ENCODE measurements around the gene PCF11. TPM values are rescaled to one million over a fixed set of nuclear protein-coding genes. Genes with fewer than 3 reads are reported as not detected.

PCF11 gene
- total and polyA plus RNA-seq, 2 experiments from 2014 or later = 15.2 to 60.4 TPM

- Histone ChIP-seq H3K27ac (no peak overlapping the region), H4K20me1 (ENCODE audit: insufficient read depth, poor library complexity, severe bottlenecking) (no peaks in the 10 kb centered on the region), H2AFZ (no peak overlapping the region), H3K4me2 (no peak overlapping the region), H3K27me3 (no peaks in the 10 kb centered on the region), H3K9me2 (replicated peaks; ENCODE audit: insufficient read depth) (no peaks in the 10 kb centered on the region), H3K79me2 (no peaks in the 10 kb centered on the region), H3K36me3 (replicated peaks; ENCODE audit: insufficient read depth, low read depth) (no peaks in the 10 kb centered on the region), H3K9me3 (ENCODE audit: low read depth) (no peaks in the 10 kb centered on the region), H3K4me3 (no peak overlapping the region), H3K4me1 (ENCODE audit: insufficient read depth) (no peaks in the 10 kb centered on the region)
- no peak for DNase-seq (ENCODE audit: low spot score)
- no peak for TF ChIP-seq CTCF (IDR thresholded peaks at IDR 0.05; ENCODE audit: poor library complexity)
- no peak for TF ChIP-seq EZH2phosphoT487 (IDR thresholded peaks at IDR 0.05; ENCODE audit: low read depth, severe bottlenecking, unreplicated experiment)
- WGBS (ENCODE audit: low lambda C conversion rate, missing lambda C conversion rate) = 87% methylated on average over 10 of the region's 10 CpGs
These were observed 63.3 kb downstream of the PCF11 start for GRCh38 chr11:83220260-83220659.

- Histone ChIP-seq H2AFZ (no peak overlapping the region), H3K27ac (no peak overlapping the region), H3K36me3 (replicated peaks; ENCODE audit: insufficient read depth, low read depth) (no peaks in the 10 kb centered on the region), H3K79me2 (no peaks in the 10 kb centered on the region), H3K9me2 (replicated peaks; ENCODE audit: insufficient read depth) (no peaks in the 10 kb centered on the region), H3K4me2 (no peak overlapping the region), H3K4me3 (no peak overlapping the region), H4K20me1 (ENCODE audit: insufficient read depth, poor library complexity, severe bottlenecking) (no peaks in the 10 kb centered on the region), H3K9me3 (ENCODE audit: low read depth) (no peaks in the 10 kb centered on the region), H3K4me1 (ENCODE audit: insufficient read depth) (no peaks in the 10 kb centered on the region), H3K27me3 (no peaks in the 10 kb centered on the region)
- DNase-seq (ENCODE audit: low spot score) = no peak
- no peak for TF ChIP-seq EZH2 (IDR thresholded peaks at IDR 0.05; ENCODE audit: borderline replicate concordance)
- no peak for TF ChIP-seq CTCF (IDR thresholded peaks at IDR 0.05; ENCODE audit: poor library complexity)
- TF ChIP-seq EZH2phosphoT487 (IDR thresholded peaks at IDR 0.05; ENCODE audit: low read depth, severe bottlenecking, unreplicated experiment) = no peak
These were observed 64.8 kb downstream of the PCF11 start for GRCh38 chr11:83221694-83222093.

- no peak for DNase-seq (ENCODE audit: low spot score)
- no peak for TF ChIP-seq EZH2phosphoT487 (IDR thresholded peaks at IDR 0.05; ENCODE audit: low read depth, severe bottlenecking, unreplicated experiment)
- no peak for TF ChIP-seq CTCF (IDR thresholded peaks at IDR 0.05; ENCODE audit: poor library complexity)
- TF ChIP-seq EZH2 (IDR thresholded peaks at IDR 0.05; ENCODE audit: borderline replicate concordance) = no peak
- Histone ChIP-seq H3K4me1 (ENCODE audit: insufficient read depth) (no peaks in the 10 kb centered on the region), H3K36me3 (replicated peaks; ENCODE audit: insufficient read depth, low read depth) (no peaks in the 10 kb centered on the region), H4K20me1 (ENCODE audit: insufficient read depth, poor library complexity, severe bottlenecking) (no peaks in the 10 kb centered on the region), H3K4me3 (no peak overlapping the region), H3K4me2 (no peak overlapping the region), H2AFZ (no peak overlapping the region), H3K79me2 (no peaks in the 10 kb centered on the region), H3K27ac (no peak overlapping the region), H3K27me3 (no peaks in the 10 kb centered on the region), H3K9me3 (ENCODE audit: low read depth) (no peaks in the 10 kb centered on the region), H3K9me2 (replicated peaks; ENCODE audit: insufficient read depth) (no peaks in the 10 kb centered on the region)
- 92% methylated on average over 1 of the region's 1 CpG for WGBS (ENCODE audit: low lambda C conversion rate, missing lambda C conversion rate)
These were observed 65.6 kb downstream of the PCF11 start for GRCh38 chr11:83222499-83222898.

GRCh38 chr11:83223457-83223856 is 66.5 kb downstream of the PCF11 start:
- H3K9me3 ChIP-seq (ENCODE audit: low read depth) = no peaks in the 10 kb centered on the region
- DNase-seq (ENCODE audit: low spot score) = no peak
- TF ChIP-seq EZH2phosphoT487 (IDR thresholded peaks at IDR 0.05; ENCODE audit: low read depth, severe bottlenecking, unreplicated experiment) = no peak
- no peak for TF ChIP-seq CTCF (IDR thresholded peaks at IDR 0.05; ENCODE audit: poor library complexity)
- TF ChIP-seq EZH2 (IDR thresholded peaks at IDR 0.05; ENCODE audit: borderline replicate concordance) = no peak
- no peak overlapping the region for H3K27ac ChIP-seq
- H4K20me1 ChIP-seq (ENCODE audit: insufficient read depth, poor library complexity, severe bottlenecking) = no peaks in the 10 kb centered on the region
- no peak overlapping the region for H3K4me3 ChIP-seq
- H3K4me2 ChIP-seq = no peak overlapping the region
- H3K27me3 ChIP-seq = no peaks in the 10 kb centered on the region
- no peak overlapping the region for H2AFZ ChIP-seq
- H3K4me1 ChIP-seq (ENCODE audit: insufficient read depth) = no peaks in the 10 kb centered on the region
- no peaks in the 10 kb centered on the region for H3K79me2 ChIP-seq
- no peaks in the 10 kb centered on the region for H3K9me2 ChIP-seq (replicated peaks; ENCODE audit: insufficient read depth)
- 76% methylated on average over 2 of the region's 2 CpGs for WGBS (ENCODE audit: low lambda C conversion rate, missing lambda C conversion rate)
- no peaks in the 10 kb centered on the region for H3K36me3 ChIP-seq (replicated peaks; ENCODE audit: insufficient read depth, low read depth)

Data from hepatocyte (in vitro differentiated cells).